ENCODE data around the gene IGFL1.
A peak's percentile ranks its signal among the peaks of the same experiment; 100 is the strongest.
"Not testable (repeated sequence)": the region's sequence is repeated elsewhere in the genome, so short reads cannot be mapped to it uniquely, and the experiment has no call there.

Gene IGFL1

GRCh38 chr19:46229442-46229841 lies at the start of gene IGFL1:
Gene IGFL1 (plus strand): TSS chr19:46229742. CDS start chr19:46229775, 33 bp downstream.
- no peak for DNase-seq (ENCODE audit: low read depth)

DNA sequence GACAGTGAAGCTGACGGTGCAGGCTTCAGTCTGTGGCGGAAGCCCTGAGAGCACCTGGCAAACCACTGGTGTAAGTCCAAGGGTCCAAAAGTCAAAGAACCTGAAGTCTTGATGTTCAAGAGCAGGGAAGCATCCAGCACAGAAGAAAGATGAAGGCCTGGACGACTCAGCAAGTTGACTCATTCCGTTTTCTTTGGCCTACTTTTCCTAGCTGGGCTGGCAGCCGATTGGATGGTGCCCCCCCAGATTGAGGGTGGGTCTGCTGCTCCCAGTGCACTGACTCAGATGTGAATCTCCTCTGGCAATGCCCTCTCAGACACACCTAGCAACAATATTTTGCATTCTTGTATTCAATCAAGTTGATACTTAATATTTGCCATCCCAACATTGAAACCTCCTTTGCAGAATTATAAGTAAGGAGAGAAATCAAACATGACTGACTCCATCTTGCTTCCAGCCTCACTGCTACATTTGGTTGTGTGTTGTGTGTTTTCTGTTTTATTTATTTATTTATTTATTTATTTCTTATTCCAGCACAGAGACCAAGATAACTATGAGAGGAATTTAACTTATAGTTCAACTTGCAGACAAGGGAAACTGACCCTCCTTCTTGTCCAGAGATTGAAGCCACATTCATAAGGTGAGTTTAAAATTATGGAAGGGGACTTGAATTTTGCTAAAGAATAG lies 48.7 kb upstream of the IGFL1 start:
- peak; percentile 39 for DNase-seq (ENCODE audit: low read depth)

GRCh38 chr19:46181388-46181779 lies 48.2 kb upstream of the IGFL1 start:
- DNase-seq (ENCODE audit: low read depth) = peak; percentile 54

- no peak for DNase-seq (ENCODE audit: low read depth)
Measured at GRCh38 chr19:46182476-46182875, 47.1 kb upstream of the IGFL1 start.

DNA sequence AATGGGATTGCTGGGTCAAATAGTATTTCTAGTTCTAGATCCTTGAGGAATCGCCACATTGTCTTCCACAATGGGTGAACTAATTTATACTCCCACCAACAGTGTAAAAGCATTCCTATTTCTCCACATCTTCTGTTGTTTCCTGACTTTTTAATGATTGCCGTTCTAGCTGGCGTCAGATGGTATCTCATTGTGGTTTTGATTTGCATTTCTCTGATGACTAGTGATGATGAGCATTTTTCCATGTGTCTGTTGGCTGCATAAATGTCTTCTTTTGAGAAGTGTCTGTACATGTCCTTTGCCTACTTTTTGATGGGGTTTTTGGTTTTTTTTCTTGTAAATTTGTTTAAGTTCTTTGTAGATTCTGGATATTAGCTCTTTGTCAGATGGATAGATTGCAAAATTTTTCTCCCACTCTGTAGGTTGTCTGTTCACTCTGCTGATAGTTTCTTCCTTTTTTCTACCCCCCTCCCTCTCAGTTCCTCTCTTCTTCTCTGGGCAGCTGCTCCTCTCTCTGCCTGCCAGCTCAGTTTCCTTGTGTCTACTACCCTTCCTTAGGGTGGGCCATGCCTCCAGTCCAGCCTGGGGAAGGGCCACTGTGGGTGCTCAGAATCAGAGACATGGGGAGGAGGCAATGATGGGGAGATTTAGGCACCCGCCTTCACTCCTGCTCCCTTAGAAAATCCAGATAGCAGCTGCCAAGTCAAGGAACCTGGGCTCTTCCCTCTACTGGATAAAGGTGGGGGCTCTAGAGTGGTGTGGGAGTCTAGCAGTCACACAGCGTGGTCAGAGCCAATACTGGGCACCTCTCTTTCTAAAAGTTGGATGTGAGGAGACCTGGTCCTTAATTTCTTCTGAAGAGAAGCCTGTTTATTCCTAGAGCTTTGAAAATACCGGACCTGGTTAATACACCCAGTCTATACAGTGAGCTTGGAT lies 44.5 kb upstream of the IGFL1 start:
- DNase-seq (ENCODE audit: low read depth) = peak; percentile 15

- no peak for DNase-seq (ENCODE audit: low read depth)
Measured at GRCh38 chr19:46186101-46186716, 43.3 kb upstream of the IGFL1 start.

- DNase-seq (ENCODE audit: low read depth) = no peak
Measured at GRCh38 chr19:46186717-46187101, 42.8 kb upstream of the IGFL1 start.

GRCh38 chr19:46189971-46190888 lies 39.3 kb upstream of the IGFL1 start:
- no peak for DNase-seq (ENCODE audit: low read depth)

GRCh38 chr19:46191356-46191755 lies 38.2 kb upstream of the IGFL1 start:
- DNase-seq (ENCODE audit: low read depth) = no peak

DNA sequence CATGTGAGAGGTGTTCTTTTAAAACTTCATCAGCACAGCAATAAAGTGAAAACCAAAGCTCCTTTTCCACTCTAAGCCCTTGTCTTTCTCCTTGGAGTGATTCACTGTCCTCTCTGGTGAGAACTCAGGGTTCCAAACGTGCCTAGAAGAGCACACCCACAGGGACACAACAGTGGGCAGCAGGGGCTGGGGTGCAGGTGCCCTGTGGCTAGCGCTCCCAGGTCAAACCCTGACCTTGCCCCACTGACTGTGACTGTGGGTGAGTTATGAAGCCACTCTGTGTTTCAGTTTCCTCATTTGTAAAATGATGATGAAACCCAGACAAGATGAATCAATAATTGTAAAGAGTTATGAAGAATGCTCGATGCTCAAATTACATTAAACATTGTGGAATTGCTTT lies 37.6 kb upstream of the IGFL1 start:
- DNase-seq (ENCODE audit: low read depth) = no peak

DNA sequence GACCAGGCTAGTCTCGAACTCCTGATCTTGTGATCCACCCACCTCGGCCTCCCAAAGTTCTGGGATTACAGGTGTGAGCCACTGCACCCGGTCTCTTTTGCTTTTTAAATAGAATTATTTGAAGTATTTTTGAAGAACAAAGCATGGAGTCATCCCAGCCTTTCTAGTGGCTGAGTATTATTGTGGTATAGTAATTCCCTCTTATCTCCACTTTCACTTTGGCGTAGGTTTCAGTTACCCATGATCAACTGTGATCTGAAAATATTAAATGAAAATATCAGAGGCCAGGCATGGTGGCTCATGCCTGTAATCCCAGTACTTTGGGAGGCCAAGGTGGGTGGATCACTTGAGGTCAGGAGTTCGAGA lies 36.9 kb upstream of the IGFL1 start:
- DNase-seq (ENCODE audit: low read depth) = not testable (repeated sequence)

GRCh38 chr19:46192992-46193650 lies 36.4 kb upstream of the IGFL1 start:
- DNase-seq (ENCODE audit: low read depth) = peak; percentile 72

- no peak for DNase-seq (ENCODE audit: low read depth)
Measured at GRCh38 chr19:46193678-46194077, 35.9 kb upstream of the IGFL1 start.

DNA sequence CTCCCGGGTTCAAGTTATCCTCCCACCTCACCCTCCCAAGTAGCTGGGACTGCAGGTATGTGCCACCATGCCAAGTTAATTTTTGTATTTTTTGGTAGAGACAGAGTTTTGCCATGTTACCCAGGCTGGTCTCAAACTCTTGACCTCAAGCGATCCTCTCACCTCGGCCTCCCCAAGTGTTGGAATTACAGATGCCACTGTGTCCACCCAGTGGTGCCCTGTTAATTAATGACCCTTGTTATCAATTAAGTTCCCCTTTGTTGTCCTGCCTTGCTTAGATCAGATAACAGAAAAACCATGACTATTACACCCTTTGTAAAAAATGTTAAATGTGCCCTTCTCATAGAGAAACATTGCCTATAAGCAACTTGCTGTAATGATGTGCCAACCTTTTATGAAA lies 34.4 kb upstream of the IGFL1 start:
- DNase-seq (ENCODE audit: low read depth) = no peak

DNA sequence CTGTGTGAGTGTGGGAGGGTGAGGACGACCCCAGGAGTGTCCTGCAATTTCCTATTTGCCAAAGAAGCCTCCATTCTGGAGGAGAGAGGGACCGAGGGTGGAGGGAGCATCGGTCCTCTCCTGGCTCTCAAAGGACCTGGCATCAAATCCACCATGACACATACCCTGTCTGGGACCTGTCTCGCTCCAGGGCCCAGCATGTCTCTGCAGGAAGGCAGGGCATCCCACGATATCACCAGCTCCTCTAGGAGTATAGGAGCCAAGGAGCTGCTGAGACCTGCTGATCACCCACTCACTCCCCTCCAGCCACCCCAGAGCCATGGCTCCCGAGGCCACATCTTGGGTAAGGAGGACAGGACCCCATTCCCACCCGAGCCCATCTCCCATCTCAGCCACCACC lies 33.6 kb upstream of the IGFL1 start:
- DNase-seq (ENCODE audit: low read depth) = not testable (repeated sequence)

DNA sequence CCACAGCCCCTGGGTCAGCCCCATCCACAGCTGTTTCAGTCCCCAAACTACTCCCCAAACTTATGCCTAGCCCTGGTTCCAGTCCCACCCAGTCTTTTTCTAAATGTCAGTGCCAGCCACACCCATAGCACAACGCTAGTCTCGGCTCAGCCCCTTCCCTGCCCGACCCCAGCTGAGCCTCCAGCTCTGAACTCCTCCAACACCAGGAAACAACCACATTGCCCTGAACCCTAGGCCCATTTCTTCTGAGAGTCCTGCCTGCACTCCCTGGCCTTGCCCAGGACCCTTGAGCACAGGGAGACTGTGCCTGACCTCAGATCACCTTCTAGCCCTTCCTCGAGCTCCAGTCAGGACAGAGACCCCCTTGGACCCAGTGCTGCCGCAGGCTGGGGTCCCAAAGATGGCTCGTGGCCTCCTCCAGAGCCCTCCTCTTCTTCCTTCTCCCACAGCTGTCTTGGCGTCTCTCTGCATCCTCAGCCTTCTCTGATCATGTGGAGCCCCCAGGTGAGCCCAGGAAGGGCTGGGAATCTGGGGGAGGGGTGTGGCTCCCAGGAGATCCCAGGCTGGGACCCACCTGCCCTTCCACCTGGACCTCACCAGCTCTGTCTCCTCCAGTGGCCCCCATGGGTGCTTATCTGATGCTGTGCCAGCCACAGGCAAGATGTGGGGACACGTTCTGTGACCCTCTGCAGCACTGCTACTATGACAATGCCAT lies 33.0 kb upstream of the IGFL1 start:
- no peak for DNase-seq (ENCODE audit: low read depth)

DNA sequence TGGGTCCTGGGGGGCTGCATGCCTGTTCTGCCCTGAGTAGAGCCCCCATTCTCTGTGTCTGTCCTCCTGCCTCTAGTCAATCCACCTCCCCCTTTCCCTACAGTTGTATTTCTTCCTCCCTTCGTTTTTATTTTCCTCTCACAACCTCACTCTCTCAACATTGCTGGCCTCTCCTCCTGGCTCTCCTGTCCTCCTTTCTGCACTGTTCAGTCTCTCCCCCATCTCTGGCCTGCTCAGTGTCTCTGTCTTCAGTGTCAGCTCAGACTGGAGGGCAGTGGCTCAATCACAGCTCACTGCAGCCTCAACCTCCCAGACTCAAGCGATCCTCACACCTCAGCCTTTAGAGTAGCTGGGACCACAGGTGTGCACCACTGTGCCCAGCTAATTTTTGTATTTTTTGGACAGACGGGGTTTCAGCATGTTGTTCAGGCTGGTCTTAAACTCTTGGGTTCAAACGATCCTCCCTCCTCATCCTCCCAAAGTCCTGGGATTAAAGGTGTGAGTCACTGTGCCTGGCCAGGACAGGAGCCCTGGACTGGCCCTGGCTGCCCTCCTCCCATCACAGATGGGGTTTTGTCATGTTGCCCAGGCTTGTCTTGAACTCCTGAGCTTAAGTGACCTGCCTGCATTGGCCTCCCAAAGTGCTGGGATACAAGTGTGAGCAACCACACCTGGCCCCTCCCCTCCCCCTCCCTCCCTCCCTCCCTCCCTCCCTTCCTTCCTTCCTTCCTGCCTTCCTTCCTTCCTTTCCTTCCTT lies 32.0 kb upstream of the IGFL1 start:
- DNase-seq (ENCODE audit: low read depth) = no peak

GRCh38 chr19:46198756-46199155 lies 30.8 kb upstream of the IGFL1 start:
- DNase-seq (ENCODE audit: low read depth) = no peak

DNA sequence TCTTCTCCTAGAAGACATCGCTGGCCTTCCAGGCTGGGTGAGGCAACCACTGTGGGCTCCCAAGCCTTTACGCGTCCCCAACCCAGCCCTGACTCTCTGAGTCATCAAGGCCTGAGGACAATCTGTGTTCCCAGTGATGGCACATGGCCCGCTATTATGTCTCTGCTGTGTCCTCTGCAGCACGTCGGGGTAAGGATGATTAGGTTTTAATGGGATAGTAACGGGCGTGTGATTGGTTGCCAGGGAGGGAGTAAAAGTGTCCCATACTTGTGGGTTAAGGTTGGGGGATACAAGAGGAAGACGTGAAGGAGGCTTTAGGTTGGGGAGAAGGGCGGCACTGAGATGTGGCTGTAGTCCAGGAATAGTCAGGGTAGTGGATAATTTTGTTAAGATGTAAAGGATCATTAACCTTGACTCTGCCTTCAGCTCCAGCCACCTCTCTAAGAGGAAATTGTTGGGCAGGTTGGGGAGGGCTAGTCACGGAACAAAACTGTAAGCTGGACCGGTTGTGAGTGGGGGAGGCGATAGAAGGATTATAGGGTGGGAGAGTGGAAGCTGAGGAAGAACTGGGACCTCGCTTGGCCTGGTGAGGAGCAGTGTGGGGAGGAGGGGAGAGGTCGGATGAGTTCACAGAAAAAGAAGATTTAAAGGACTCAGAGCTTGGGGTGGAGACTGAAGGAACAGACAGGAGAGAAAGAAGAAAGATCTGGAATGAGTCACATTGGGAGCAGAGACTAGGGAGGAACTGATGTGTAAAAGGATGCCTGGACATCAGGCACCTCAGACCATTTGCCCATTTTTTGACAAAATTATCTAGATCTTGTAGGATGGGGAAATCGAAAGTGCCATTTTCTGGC lies 27.9 kb upstream of the IGFL1 start:
- DNase-seq (ENCODE audit: low read depth) = no peak
